WTC11 (cell line): Measurements from ENCODE around the gene DBN1. TPM values are rescaled to one million over a fixed set of nuclear protein-coding genes. Genes with fewer than 3 reads are reported as not detected.

ENCODE experiments used
- ATAC-seq: fragments of 200-7000 bp; cut with Tn5 transposase; 2 replicates; pipeline ENCODE4 v1.10.0; 2021; ENCODE audit warnings: mild to moderate bottlenecking, moderate library complexity
- CTCF ChIA-PET: fragments of 300-600 bp; sonication (Branson Sonifier 250); formaldehyde crosslinking; loops from one replicate; lab custom pipeline; 2021; ENCODE audit warnings: antibody characterized with exemption; lab: Charles Lee
- POLR2A ChIA-PET: fragments of 350-600 bp; sonication (Branson Sonifier 250); formaldehyde crosslinking; loops from one replicate; lab custom pipeline; 2021; ENCODE audit warnings: antibody characterized with exemption; lab: Charles Lee
- DNase-seq: peaks from one replicate; pipeline ENCODE4 v3.0.0; 2021; ENCODE audit warnings: low spot score
- H3K27ac Mint-ChIP-seq: 2 replicates; pipeline ENCODE4 v1.8.0; 2021; ENCODE audit warnings: mixed read lengths
- H3K27me3 Mint-ChIP-seq: 2 replicates; pipeline ENCODE4 v1.8.0; 2021; ENCODE audit warnings: low read depth, mild to moderate bottlenecking, moderate library complexity, mixed read lengths
- H3K36me3 Mint-ChIP-seq: 2 replicates; pipeline ENCODE4 v1.8.0; 2021; ENCODE audit warnings: mixed read lengths
- H3K4me1 Mint-ChIP-seq: 2 replicates; pipeline ENCODE4 v1.8.0; 2022; ENCODE audit warnings: mixed read lengths
- H3K4me3 Mint-ChIP-seq: 2 replicates; pipeline ENCODE4 v1.8.0; 2021; ENCODE audit warnings: mild to moderate bottlenecking, moderate library complexity, mixed read lengths
- H3K9me3 Mint-ChIP-seq: 2 replicates; pipeline ENCODE4 v1.8.0; 2021; ENCODE audit warnings: mixed read lengths
- FOXJ3 ChIP-seq: sonication (generic); formaldehyde crosslinking; IDR thresholded peaks from 2 replicates; pipeline ENCODE4 v1.9.0; 2021; ENCODE audit warnings: missing genetic modification reagents, mild to moderate bottlenecking, borderline replicate concordance
- IRF2 ChIP-seq: sonication (generic); formaldehyde crosslinking; IDR thresholded peaks from 2 replicates; pipeline ENCODE4 v1.8.0; 2022; ENCODE audit warnings: low read depth, missing genetic modification reagents, borderline replicate concordance
- KAT7 ChIP-seq: sonication (generic); formaldehyde crosslinking; IDR thresholded peaks from 2 replicates; pipeline ENCODE4 v1.8.1; 2023; ENCODE audit warnings: missing genetic modification reagents, mild to moderate bottlenecking, borderline replicate concordance
- MXD4 ChIP-seq: fragments of 250-450 bp; sonication (Bioruptor Pico); IDR thresholded peaks from 2 replicates; pipeline ENCODE4 v1.8.0; 2021; ENCODE audit warnings: mild to moderate bottlenecking, moderate library complexity, borderline replicate concordance
- NFE2L1 ChIP-seq: sonication (generic); formaldehyde crosslinking; IDR thresholded peaks from 2 replicates; pipeline ENCODE4 v1.8.1; 2023; ENCODE audit warnings: missing genetic modification reagents
- NR1H2 ChIP-seq: sonication (generic); formaldehyde crosslinking; IDR thresholded peaks from 2 replicates; pipeline ENCODE4 v1.9.0; 2021; ENCODE audit warnings: mild to moderate bottlenecking, moderate library complexity, missing genetic modification reagents
- SMAD3 ChIP-seq: sonication (generic); formaldehyde crosslinking; IDR thresholded peaks from 2 replicates; pipeline ENCODE4 v1.8.0; 2022; ENCODE audit warnings: missing genetic modification reagents, mild to moderate bottlenecking, borderline replicate concordance
- SOX15 ChIP-seq: fragments of 250-450 bp; sonication (Bioruptor Pico); IDR thresholded peaks from 2 replicates; pipeline ENCODE4 v1.9.0; 2021; ENCODE audit warnings: mild to moderate bottlenecking
- SP1 ChIP-seq: sonication (generic); formaldehyde crosslinking; conservative IDR thresholded peaks from 2 replicates; pipeline ENCODE4 v1.8.1; 2022; ENCODE audit warnings: missing genetic modification reagents
- TCF7 ChIP-seq: sonication (generic); formaldehyde crosslinking; IDR thresholded peaks from 2 replicates; pipeline ENCODE4 v1.8.0; 2022; ENCODE audit warnings: mild to moderate bottlenecking, low read depth, missing genetic modification reagents, moderate library complexity
- ZNF396 ChIP-seq: fragments of 250-450 bp; sonication (Bioruptor Pico); IDR thresholded peaks from 2 replicates; pipeline ENCODE4 v1.8.0; 2021; ENCODE audit warnings: mild to moderate bottlenecking, moderate library complexity, borderline replicate concordance
- total RNA-seq: library from RNA; stranded (reverse); gene quantifications from 3 replicates; pipeline ENCODE4 v1.2.3, GENCODE V29; 2021
- TF ChIP-seq, protein P1 (sequence below): sonication (generic); formaldehyde crosslinking; IDR thresholded peaks from 2 replicates; pipeline ENCODE4 v1.8.0; 2023; ENCODE audit warnings: mild to moderate bottlenecking, missing genetic modification reagents
- TF ChIP-seq, protein P2 (sequence below): sonication (generic); formaldehyde crosslinking; IDR thresholded peaks from 2 replicates; pipeline ENCODE4 v1.8.0; 2023; ENCODE audit warnings: missing genetic modification reagents, mild to moderate bottlenecking, borderline replicate concordance
- TF ChIP-seq, protein P3 (sequence below): fragments of 250-450 bp; sonication (Bioruptor Pico); IDR thresholded peaks from 2 replicates; pipeline ENCODE4 v1.8.0; 2021; ENCODE audit warnings: mild to moderate bottlenecking
- TF ChIP-seq, protein P4 (sequence below): sonication (generic); formaldehyde crosslinking; IDR thresholded peaks from 2 replicates; pipeline ENCODE4 v1.8.0; 2022; ENCODE audit warnings: missing genetic modification reagents
- TF ChIP-seq, protein P5 (sequence below): sonication (generic); formaldehyde crosslinking; IDR thresholded peaks from 2 replicates; pipeline ENCODE4 v1.8.0; 2022; ENCODE audit warnings: mild to moderate bottlenecking, missing genetic modification reagents
- TF ChIP-seq, protein P6 (sequence below): sonication (generic); formaldehyde crosslinking; IDR thresholded peaks from 2 replicates; pipeline ENCODE4 v1.8.1; 2022; ENCODE audit warnings: mild to moderate bottlenecking, moderate library complexity, missing genetic modification reagents

The DBN1 gene
- total RNA-seq, 1 experiment from 2014 or later: 288 TPM

DNA sequence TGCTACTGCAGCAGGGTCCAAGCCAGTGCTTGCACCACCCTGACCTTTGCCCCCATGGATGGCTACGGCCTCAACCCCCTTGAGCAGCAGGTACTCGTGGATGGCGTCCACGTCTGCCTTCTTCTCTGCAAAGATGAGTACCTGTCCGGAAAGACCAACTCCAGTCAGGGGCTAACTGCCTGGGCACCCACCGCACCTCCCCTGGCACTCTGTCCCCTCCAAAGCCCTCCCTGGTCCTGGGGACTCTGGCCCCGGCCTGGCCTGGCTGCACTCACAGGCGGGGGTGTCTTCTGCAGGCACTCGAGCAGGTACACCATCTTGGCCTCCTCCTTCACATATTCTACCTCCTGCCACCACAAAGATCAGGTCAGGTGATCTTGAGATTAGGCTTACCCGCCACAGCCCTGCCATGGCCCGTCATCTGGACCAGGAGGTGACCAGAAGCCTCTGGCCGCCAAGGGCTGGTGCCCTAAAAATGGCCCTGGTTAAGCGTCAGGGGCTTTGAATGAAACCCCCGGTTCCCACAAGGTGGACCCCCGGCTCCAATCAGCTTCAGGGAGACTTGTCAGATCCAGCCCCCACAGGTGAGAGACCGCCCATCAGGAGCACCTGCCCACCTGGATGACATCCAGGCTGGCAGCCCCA is 39.4 kb upstream of the DBN1 start (continued):
- TF ChIP-seq, protein P1, sequence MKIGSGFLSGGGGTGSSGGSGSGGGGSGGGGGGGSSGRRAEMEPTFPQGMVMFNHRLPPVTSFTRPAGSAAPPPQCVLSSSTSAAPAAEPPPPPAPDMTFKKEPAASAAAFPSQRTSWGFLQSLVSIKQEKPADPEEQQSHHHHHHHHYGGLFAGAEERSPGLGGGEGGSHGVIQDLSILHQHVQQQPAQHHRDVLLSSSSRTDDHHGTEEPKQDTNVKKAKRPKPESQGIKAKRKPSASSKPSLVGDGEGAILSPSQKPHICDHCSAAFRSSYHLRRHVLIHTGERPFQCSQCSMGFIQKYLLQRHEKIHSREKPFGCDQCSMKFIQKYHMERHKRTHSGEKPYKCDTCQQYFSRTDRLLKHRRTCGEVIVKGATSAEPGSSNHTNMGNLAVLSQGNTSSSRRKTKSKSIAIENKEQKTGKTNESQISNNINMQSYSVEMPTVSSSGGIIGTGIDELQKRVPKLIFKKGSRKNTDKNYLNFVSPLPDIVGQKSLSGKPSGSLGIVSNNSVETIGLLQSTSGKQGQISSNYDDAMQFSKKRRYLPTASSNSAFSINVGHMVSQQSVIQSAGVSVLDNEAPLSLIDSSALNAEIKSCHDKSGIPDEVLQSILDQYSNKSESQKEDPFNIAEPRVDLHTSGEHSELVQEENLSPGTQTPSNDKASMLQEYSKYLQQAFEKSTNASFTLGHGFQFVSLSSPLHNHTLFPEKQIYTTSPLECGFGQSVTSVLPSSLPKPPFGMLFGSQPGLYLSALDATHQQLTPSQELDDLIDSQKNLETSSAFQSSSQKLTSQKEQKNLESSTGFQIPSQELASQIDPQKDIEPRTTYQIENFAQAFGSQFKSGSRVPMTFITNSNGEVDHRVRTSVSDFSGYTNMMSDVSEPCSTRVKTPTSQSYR (CRISPR knock-in tag): no peak

DNA sequence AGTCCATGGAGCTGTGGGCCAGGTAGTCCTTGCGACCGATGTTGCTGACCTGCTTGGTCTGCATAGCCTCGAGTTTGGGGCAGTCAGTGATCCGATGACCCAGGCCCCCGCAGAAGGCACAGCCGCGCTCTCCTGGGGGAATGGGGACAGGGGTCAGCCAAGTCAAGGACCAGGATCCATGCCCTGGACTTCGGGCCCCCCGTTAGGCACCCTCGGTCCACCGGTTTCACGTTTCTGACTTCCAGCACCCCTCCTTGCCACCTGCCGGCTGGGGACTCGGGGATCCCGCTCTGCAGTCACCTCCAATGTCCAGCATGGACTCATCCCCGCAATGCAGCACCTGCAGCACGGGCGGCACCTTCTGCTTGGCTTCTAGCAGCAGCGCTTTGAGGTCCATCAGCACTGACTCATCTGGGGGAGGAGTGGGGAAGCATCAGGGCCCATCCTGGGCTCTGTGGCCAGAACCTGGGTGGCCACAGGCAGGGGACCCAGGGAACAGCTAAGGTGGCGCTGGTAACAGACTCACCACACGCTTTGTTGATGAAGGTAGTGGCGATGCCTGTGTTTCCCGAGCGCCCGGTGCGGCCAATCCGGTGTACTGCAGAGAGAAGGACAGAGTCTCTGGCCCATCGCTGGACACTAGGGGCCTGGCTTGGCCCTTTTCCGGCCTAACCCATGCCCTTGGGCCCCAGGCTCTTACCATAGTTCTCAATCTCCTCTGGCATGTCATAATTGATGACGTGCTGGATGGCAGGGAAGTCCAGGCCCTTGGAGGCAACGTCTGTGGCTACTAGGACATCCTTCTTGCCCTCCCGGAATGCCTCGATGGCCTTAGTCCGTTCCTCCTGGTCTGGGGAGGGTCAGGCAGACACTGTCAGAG is 38.6 kb upstream of the DBN1 start:
- DNase-seq: no peak
- Mint-ChIP-seq H3K27ac (no peak overlapping the region), H3K9me3 (no peaks in the 10 kb centered on the region), H3K36me3 (peaks cover 61% of the 10 kb centered on the region), H3K27me3 (peaks cover 4% of the 10 kb centered on the region; the same call in 1 of the 2 replicates), H3K4me1 (peaks cover 30% of the 10 kb centered on the region), H3K4me3 (no peak overlapping the region)
- POLR2A ChIA-PET: no interaction called here
- no peak for ATAC-seq
- CTCF ChIA-PET: interaction anchor here (1.1 to 4.3 kb wide), 2 partner anchors 7 to 11 kb away, joined by 3 to 29 read pairs; no protein-coding TSS in a partner anchor
- TF ChIP-seq SOX15 (CRISPR knock-in tag) (no peak), TCF7 (CRISPR knock-in tag) (no peak), KAT7 (CRISPR knock-in tag) (no peak), SP1 (CRISPR knock-in tag) (no peak), MXD4 (CRISPR knock-in tag) (no peak), ZNF396 (no peak), NFE2L1 (CRISPR knock-in tag) (no peak), FOXJ3 (CRISPR knock-in tag) (no peak), IRF2 (CRISPR knock-in tag) (no peak), SMAD3 (no peak), NR1H2 (no peak)
- TF ChIP-seq, protein P2, sequence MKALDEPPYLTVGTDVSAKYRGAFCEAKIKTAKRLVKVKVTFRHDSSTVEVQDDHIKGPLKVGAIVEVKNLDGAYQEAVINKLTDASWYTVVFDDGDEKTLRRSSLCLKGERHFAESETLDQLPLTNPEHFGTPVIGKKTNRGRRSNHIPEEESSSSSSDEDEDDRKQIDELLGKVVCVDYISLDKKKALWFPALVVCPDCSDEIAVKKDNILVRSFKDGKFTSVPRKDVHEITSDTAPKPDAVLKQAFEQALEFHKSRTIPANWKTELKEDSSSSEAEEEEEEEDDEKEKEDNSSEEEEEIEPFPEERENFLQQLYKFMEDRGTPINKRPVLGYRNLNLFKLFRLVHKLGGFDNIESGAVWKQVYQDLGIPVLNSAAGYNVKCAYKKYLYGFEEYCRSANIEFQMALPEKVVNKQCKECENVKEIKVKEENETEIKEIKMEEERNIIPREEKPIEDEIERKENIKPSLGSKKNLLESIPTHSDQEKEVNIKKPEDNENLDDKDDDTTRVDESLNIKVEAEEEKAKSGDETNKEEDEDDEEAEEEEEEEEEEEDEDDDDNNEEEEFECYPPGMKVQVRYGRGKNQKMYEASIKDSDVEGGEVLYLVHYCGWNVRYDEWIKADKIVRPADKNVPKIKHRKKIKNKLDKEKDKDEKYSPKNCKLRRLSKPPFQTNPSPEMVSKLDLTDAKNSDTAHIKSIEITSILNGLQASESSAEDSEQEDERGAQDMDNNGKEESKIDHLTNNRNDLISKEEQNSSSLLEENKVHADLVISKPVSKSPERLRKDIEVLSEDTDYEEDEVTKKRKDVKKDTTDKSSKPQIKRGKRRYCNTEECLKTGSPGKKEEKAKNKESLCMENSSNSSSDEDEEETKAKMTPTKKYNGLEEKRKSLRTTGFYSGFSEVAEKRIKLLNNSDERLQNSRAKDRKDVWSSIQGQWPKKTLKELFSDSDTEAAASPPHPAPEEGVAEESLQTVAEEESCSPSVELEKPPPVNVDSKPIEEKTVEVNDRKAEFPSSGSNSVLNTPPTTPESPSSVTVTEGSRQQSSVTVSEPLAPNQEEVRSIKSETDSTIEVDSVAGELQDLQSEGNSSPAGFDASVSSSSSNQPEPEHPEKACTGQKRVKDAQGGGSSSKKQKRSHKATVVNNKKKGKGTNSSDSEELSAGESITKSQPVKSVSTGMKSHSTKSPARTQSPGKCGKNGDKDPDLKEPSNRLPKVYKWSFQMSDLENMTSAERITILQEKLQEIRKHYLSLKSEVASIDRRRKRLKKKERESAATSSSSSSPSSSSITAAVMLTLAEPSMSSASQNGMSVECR: no peak
- TF ChIP-seq, protein P3, sequence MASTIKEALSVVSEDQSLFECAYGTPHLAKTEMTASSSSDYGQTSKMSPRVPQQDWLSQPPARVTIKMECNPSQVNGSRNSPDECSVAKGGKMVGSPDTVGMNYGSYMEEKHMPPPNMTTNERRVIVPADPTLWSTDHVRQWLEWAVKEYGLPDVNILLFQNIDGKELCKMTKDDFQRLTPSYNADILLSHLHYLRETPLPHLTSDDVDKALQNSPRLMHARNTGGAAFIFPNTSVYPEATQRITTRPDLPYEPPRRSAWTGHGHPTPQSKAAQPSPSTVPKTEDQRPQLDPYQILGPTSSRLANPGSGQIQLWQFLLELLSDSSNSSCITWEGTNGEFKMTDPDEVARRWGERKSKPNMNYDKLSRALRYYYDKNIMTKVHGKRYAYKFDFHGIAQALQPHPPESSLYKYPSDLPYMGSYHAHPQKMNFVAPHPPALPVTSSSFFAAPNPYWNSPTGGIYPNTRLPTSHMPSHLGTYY (CRISPR knock-in tag): no peak
- TF ChIP-seq, protein P4, sequence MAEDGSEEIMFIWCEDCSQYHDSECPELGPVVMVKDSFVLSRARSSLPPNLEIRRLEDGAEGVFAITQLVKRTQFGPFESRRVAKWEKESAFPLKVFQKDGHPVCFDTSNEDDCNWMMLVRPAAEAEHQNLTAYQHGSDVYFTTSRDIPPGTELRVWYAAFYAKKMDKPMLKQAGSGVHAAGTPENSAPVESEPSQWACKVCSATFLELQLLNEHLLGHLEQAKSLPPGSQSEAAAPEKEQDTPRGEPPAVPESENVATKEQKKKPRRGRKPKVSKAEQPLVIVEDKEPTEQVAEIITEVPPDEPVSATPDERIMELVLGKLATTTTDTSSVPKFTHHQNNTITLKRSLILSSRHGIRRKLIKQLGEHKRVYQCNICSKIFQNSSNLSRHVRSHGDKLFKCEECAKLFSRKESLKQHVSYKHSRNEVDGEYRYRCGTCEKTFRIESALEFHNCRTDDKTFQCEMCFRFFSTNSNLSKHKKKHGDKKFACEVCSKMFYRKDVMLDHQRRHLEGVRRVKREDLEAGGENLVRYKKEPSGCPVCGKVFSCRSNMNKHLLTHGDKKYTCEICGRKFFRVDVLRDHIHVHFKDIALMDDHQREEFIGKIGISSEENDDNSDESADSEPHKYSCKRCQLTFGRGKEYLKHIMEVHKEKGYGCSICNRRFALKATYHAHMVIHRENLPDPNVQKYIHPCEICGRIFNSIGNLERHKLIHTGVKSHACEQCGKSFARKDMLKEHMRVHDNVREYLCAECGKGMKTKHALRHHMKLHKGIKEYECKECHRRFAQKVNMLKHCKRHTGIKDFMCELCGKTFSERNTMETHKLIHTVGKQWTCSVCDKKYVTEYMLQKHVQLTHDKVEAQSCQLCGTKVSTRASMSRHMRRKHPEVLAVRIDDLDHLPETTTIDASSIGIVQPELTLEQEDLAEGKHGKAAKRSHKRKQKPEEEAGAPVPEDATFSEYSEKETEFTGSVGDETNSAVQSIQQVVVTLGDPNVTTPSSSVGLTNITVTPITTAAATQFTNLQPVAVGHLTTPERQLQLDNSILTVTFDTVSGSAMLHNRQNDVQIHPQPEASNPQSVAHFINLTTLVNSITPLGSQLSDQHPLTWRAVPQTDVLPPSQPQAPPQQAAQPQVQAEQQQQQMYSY (CRISPR knock-in tag): no peak
- TF ChIP-seq, protein P5, sequence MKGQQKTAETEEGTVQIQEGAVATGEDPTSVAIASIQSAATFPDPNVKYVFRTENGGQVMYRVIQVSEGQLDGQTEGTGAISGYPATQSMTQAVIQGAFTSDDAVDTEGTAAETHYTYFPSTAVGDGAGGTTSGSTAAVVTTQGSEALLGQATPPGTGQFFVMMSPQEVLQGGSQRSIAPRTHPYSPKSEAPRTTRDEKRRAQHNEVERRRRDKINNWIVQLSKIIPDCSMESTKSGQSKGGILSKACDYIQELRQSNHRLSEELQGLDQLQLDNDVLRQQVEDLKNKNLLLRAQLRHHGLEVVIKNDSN (CRISPR knock-in tag): no peak
- TF ChIP-seq, protein P6, sequence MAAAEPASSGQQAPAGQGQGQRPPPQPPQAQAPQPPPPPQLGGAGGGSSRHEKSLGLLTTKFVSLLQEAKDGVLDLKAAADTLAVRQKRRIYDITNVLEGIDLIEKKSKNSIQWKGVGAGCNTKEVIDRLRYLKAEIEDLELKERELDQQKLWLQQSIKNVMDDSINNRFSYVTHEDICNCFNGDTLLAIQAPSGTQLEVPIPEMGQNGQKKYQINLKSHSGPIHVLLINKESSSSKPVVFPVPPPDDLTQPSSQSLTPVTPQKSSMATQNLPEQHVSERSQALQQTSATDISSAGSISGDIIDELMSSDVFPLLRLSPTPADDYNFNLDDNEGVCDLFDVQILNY (CRISPR knock-in tag): no peak
